HG02623 (cell line): ENCODE results near the gene IGSF11.
"Not testable (repeated sequence)": the region's sequence is repeated elsewhere in the genome, so short reads cannot be mapped to it uniquely, and the experiment has no call there.

Experiments used
- ATAC-seq: cut with Tn5 transposase; IDR thresholded peaks from one replicate; pipeline ENCODE4 v1.9.1; 2021; ENCODE audit warnings: moderate library complexity; ENCODE audit not compliant: unreplicated experiment

IGSF11 gene

GRCh38 chr3:118886708-118887107 lies 147.9 kb downstream of the IGSF11 start:
- no peak for ATAC-seq

- ATAC-seq = peak; percentile 79
Observed at GRCh38 chr3:118884748-118885206, 149.9 kb downstream of the IGSF11 start.

- peak; percentile 57 for ATAC-seq
Observed at GRCh38 chr3:118882353-118882947, 152.2 kb downstream of the IGSF11 start.

- ATAC-seq = no peak
Observed at GRCh38 chr3:118868051-118868450, 166.6 kb downstream of the IGSF11 start.

- ATAC-seq = no peak
Observed at GRCh38 chr3:118863731-118864322, 170.8 kb downstream of the IGSF11 start.

GRCh38 chr3:118859950-118860349 lies 174.7 kb downstream of the IGSF11 start:
- no peak for ATAC-seq

- not testable (repeated sequence) for ATAC-seq
Observed at GRCh38 chr3:118851466-118852193, 183.0 kb downstream of the IGSF11 start.

- ATAC-seq = no peak
Observed at GRCh38 chr3:118850687-118851086, 184.0 kb downstream of the IGSF11 start.
